Astrocyte of the cerebellum (primary cell): ENCODE results near the gene DNAJC5G.

Experiments
- DNase-seq: peaks from one replicate; pipeline ENCODE4 v3.0.0-alpha.2; 2011; ENCODE audit warnings: low read depth
- H3K4me3 ChIP-seq: 2 replicates; pipeline ENCODE4 v1.5.1; 2011; ENCODE audit warnings: mild to moderate bottlenecking, low read depth, low read length, moderate library complexity
- in situ Hi-C: cut with HindIII; loops from 2 replicates; pipeline ENCODE4 v1.10.0; 2017; ENCODE audit warnings: low sequenced_read_pairs
- TF ChIP-seq, protein P1 (sequence below): IDR thresholded peaks from 2 replicates; pipeline ENCODE4 v1.5.1; 2012; ENCODE audit warnings: low read length, low read depth, moderate library complexity, mild to moderate bottlenecking; ENCODE audit errors: missing control alignments

The DNAJC5G gene

DNA sequence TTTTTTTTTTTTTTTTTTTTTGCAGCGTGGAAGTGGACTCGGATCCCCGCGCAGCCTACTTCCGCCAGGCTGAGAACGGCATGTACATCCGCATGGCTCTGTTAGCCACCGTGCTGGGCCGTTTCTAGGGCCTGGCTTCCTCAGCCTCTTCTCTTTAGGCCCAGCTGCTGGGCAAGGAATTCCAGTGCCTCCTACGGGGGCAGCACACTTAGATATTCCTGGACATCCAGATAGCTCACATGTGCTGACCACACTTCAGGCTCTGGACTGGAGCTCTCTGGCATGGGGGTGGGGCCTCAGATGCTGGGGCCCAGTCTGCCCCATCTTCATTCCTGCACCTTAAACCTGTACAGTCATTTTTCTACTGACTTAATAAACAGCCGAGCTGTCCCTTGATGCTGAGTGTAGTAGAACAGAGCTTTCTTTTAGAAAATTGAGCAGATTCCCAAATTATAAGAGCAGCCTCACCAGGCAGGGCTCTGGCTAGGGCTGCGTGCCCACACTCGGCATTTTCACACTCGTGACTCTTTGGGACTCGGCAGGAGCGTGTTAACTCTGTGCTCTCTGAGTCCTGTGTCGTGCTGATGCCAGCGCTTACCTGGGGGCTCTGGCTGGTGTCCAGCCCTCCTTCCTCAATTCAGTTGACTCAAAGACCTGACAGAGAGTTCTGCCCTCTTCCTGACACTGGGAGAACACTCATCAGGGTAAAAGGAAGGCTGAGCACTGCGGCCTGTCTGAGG lies 31.7 kb upstream of the DNAJC5G start:
- in situ Hi-C loops: no loop called here
- no peak for DNase-seq
- TF ChIP-seq, protein P1, sequence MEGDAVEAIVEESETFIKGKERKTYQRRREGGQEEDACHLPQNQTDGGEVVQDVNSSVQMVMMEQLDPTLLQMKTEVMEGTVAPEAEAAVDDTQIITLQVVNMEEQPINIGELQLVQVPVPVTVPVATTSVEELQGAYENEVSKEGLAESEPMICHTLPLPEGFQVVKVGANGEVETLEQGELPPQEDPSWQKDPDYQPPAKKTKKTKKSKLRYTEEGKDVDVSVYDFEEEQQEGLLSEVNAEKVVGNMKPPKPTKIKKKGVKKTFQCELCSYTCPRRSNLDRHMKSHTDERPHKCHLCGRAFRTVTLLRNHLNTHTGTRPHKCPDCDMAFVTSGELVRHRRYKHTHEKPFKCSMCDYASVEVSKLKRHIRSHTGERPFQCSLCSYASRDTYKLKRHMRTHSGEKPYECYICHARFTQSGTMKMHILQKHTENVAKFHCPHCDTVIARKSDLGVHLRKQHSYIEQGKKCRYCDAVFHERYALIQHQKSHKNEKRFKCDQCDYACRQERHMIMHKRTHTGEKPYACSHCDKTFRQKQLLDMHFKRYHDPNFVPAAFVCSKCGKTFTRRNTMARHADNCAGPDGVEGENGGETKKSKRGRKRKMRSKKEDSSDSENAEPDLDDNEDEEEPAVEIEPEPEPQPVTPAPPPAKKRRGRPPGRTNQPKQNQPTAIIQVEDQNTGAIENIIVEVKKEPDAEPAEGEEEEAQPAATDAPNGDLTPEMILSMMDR: no peak
- H3K4me3 ChIP-seq: no peak overlapping the region

DNA sequence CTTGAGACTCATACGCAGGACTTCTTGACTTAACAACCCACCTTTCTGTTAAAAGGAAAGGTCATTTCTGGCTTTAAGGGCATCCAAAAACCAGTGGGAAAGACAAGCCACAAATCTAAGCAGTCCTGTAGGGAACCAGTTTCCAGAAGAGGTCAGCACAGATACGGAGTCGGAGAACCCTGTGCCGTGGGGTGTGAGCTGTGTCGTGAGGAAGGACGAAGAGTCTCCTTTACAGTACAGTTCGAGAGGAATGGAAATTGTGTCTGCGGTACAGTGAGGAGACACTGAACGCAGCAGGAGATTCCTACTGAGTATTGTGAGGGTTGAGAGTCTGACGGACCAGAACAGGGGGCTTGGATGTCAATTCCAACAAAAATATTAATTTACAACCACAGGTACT lies 30.1 kb upstream of the DNAJC5G start:
- in situ Hi-C loops: loop anchor here (5.0 kb wide), 1 partner anchor 133 kb away; no protein-coding TSS in a partner anchor
- H3K4me3 ChIP-seq: no peak overlapping the region
- TF ChIP-seq, protein P1: no peak
- DNase-seq: no peak

DNA sequence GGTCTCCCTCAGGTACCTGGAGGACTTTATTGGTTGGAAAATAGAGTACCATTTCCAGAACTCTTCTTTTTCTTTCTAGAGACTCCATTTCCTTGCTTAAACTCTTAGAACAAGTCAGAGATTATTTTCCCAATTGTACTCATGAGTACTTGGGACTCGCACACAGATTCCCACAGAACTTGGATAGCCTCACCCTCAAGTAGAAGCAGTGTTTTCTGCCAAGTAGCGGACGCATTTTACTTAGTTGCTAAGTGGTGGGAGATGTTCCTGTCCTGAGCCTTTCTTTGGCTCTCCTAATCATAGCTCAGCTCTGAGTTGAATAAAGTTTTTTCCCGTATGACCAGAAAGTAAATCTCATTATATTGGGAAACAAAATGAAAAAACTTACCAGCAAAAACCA lies 29.6 kb upstream of the DNAJC5G start:
- H3K4me3 ChIP-seq: no peak overlapping the region
- DNase-seq: no peak
- in situ Hi-C loops: loop anchor here (5.0 kb wide), 1 partner anchor 133 kb away; no protein-coding TSS in a partner anchor
- TF ChIP-seq, protein P1: no peak

DNA sequence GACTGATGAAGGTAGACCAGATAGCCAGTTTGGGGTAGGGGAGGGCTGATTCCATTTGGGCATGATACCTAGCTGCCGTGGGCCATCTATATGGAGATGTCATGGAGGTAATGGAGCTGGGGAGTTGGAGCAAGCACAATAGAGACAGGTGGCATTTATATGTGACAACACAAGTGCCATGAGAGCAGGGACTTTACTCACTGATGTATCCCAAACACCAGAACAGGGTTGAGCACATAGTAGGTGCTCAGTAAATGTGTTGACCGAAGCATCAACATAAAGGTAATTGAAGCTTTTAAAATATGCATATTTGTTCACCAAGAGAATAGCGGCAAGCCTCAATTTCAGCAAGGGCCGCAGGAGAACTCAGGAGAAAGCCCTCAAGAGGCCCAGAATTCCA lies 27.3 kb upstream of the DNAJC5G start:
- H3K4me3 ChIP-seq: no peak overlapping the region
- TF ChIP-seq, protein P1: no peak
- DNase-seq: no peak
- in situ Hi-C loops: loop anchor here (5.0 kb wide), 1 partner anchor 136 kb away; no protein-coding TSS in a partner anchor

DNA sequence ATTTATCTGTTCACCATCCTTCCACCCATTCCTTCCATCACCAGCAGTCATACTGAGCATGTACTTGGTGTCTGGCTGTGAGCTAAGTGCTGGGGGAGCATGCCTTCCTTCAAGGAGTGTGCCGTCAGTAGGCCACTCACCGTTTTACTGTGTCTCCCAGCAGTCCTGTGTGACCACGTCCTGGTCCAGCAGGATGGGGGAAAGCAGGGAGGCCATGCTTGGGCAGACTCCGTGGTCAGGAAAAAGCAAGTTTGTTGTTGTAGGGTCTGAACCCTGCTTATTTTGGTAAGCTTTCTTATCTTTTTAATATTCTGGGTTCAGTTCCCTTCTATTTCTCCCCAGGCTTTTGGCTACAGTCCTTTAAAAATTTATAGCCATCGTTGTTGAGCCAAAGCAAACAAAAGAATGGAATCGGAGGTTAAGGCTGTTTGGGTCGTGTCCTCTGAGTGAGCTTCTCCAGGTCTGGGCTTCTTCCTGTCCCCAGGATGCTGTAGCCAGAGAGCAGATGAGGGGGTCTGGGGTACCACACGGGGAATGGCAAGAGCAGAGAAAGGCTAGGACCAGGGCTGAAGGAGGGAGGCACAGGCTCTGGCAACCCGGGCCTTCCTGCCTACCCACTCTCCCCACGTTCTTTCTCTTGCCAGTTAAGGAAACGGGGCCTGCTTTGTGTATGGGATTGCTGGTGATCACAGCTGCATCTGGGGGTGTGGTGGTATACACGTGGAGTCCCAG lies 25.9 kb upstream of the DNAJC5G start:
- DNase-seq: no peak
- in situ Hi-C loops: loop anchor here (5.0 kb wide), 1 partner anchor 137 kb away; no protein-coding TSS in a partner anchor
- H3K4me3 ChIP-seq: no peak overlapping the region
- TF ChIP-seq, protein P1: no peak

DNA sequence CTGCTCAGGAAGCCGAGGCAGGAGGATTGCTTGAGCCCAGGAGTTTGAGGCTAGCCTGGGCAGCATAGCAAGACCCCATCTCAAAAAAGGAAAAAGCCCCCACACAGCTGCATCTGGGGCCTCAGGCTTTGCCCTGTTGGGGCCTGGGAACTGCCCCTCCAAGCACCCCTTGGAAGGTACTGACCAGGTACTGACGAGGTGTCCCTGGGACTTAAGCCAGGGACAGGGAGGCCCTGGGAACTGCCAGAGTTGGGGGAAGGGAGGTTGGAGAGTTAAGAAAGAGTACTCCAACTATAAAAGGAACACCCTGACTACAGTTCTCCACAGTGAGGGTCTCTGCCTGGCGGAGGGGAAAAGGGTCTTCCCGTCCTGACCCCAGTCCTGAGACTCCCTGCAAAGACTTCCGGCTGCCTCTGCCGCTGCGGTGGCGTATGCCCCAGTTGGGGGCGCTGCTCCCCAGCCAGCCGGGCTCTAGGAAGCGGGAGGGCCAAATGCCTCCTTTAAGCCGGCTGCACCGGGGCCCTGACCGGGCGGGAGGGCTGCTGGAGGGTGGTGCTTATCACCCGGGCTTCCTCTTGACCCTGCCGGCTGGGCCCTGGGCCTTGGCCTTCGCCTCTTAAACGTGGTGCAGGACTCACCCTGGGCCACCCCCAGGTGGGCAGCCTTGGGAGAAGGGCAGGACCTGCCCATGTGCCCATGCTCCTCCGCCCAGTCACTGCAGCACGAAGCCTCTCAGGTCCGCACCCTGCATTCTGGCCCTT lies 25.2 kb upstream of the DNAJC5G start:
- TF ChIP-seq, protein P1: peak; percentile 64
- in situ Hi-C loops: loop anchor here (5.0 kb wide), 1 partner anchor 138 kb away; no protein-coding TSS in a partner anchor
- H3K4me3 ChIP-seq: no peak overlapping the region
- DNase-seq: no peak
